Naive thymus-derived CD4-positive, alpha-beta T cell (primary cell): ENCODE data around the gene KRTAP5-6. TPM values are rescaled to one million over a fixed set of nuclear protein-coding genes. Genes with fewer than 3 reads are reported as not detected.

Source experiments
- ATAC-seq: fragments of 150-1000 bp; cut with Tn5 transposase; 2 replicates; pipeline ENCODE4 v1.10.0; 2021; ENCODE audit warnings: mild to moderate bottlenecking, moderate library complexity
- CTCF ChIA-PET: fragments of 350-600 bp; sonication (Branson Sonifier 250); formaldehyde crosslinking; loops from one replicate; lab custom pipeline; 2021; ENCODE audit warnings: antibody characterized with exemption; lab: Charles Lee
- POLR2A ChIA-PET: fragments of 350-600 bp; sonication (Branson Sonifier 250); formaldehyde crosslinking; loops from one replicate; lab custom pipeline; 2021; ENCODE audit warnings: antibody characterized with exemption, inconsistent platforms; lab: Charles Lee
- DNase-seq, 9 donors: peaks; one replicate each; pipeline versions ENCODE4 v3.0.0 to v3.0.0-alpha.2; 2020 to 2022; ENCODE audit warnings: mixed read lengths in 1 of 9
- H3K27ac ChIP-seq: one replicate; pipeline ENCODE4 v1.7.0; 2013; ENCODE audit warnings: mild to moderate bottlenecking, low read depth, low read length, moderate library complexity
- H3K27me3 ChIP-seq, 2 donors: one replicate each; pipeline ENCODE4 v1.7.0; 2013; ENCODE audit warnings: low read length in 2 of 2, mild to moderate bottlenecking in 2 of 2, moderate library complexity in 2 of 2; ENCODE audit not compliant: control insufficient read depth in 2 of 2, insufficient read depth in 2 of 2
- H3K36me3 ChIP-seq, 3 experiments: 1 replicate in 2 of 3; 2 replicates in 1 of 3; pipeline ENCODE4 v1.7.0; 2013; ENCODE audit warnings: low read length in 3 of 3, mild to moderate bottlenecking in 3 of 3, moderate library complexity in 1 of 3; ENCODE audit not compliant: insufficient read depth in 3 of 3, control insufficient read depth in 2 of 3
- H3K4me1 ChIP-seq, 2 donors: one replicate each; pipeline ENCODE4 v1.7.0; 2013; ENCODE audit warnings: low read length in 2 of 2, mild to moderate bottlenecking in 2 of 2, moderate library complexity in 1 of 2; ENCODE audit not compliant: control insufficient read depth in 2 of 2, insufficient read depth in 2 of 2
- H3K4me3 ChIP-seq: 2 replicates; pipeline ENCODE4 v1.7.0; 2013; ENCODE audit warnings: mild to moderate bottlenecking, low read length
- H3K9me3 ChIP-seq, 3 experiments: 1 replicate in 2 of 3; 2 replicates in 1 of 3; pipeline ENCODE4 v1.7.0; 2013; ENCODE audit warnings: low read length in 3 of 3; ENCODE audit not compliant: control insufficient read depth in 2 of 3
- H3K27ac Mint-ChIP-seq, 9 donors: one replicate each; pipeline ENCODE4 v1.8.0; 2020 to 2022; ENCODE audit warnings: mixed read lengths in 9 of 9, mild to moderate bottlenecking in 8 of 9, moderate library complexity in 5 of 9, inconsistent platforms in 2 of 9
- H3K27me3 Mint-ChIP-seq, 5 donors: one replicate each; pipeline ENCODE4 v1.8.0; 2021 to 2022; ENCODE audit warnings: mixed read lengths in 5 of 5, mild to moderate bottlenecking in 1 of 5
- H3K36me3 Mint-ChIP-seq, 5 donors: one replicate each; pipeline ENCODE4 v1.8.0; 2020 to 2022; ENCODE audit warnings: mixed read lengths in 5 of 5, mild to moderate bottlenecking in 3 of 5, inconsistent platforms in 1 of 5
- H3K4me1 Mint-ChIP-seq, 7 donors: one replicate each; pipeline ENCODE4 v1.8.0; 2020 to 2022; ENCODE audit warnings: mixed read lengths in 7 of 7, mild to moderate bottlenecking in 3 of 7, inconsistent platforms in 1 of 7
- H3K4me3 Mint-ChIP-seq, 10 donors: one replicate each; pipeline ENCODE4 v1.8.0; 2020 to 2022; ENCODE audit warnings: mild to moderate bottlenecking in 10 of 10, mixed read lengths in 10 of 10, moderate library complexity in 6 of 10, inconsistent platforms in 2 of 10
- H3K9me3 Mint-ChIP-seq, 11 donors: one replicate each; pipeline ENCODE4 v1.8.0; 2020 to 2022; ENCODE audit warnings: mixed read lengths in 11 of 11, mild to moderate bottlenecking in 4 of 11, inconsistent platforms in 1 of 11, moderate library complexity in 1 of 11
- intact Hi-C, 2 donors: fragments of 100-400 bp; cut with micrococcal nuclease; formaldehyde crosslinking; loops; one replicate each; pipeline ENCODE4 v1.15.1; 2023
- polyA plus RNA-seq, 2 donors: library from polyadenylated mRNA; unstranded; fragments of 300-500 nt; fragmentation: Illumina TruSeq; gene quantifications; one replicate each; pipeline ENCODE4 v1.2.3, GENCODE V29; 2021
- total RNA-seq, 6 experiments: library from RNA in 5 of 6; stranded (reverse) in 5 of 6; gene quantifications; 1 replicate in 5 of 6; 2 replicates in 1 of 6; pipeline ENCODE4 v1.2.3 and lab custom pipeline; 2021 to 2026

KRTAP5-6 gene
- total and polyA plus RNA-seq, 7 experiments from 2014 or later: not detected

- Mint-ChIP-seq H3K36me3 (no peaks in the 10 kb centered on the region), H3K27ac (no peak overlapping the region), H3K4me1 (peaks cover 0 to 15% (median 8%) of the 10 kb centered on the region in 7 donors), H3K27me3 (peaks cover 14 to 28% (median 18%) of the 10 kb centered on the region in 5 donors), H3K9me3 (no peaks in the 10 kb centered on the region), H3K4me3 (no peak overlapping the region)
- intact Hi-C loops: loop anchor here (5.0 kb wide), 2 partner anchors 38 to 67 kb away; no protein-coding TSS in a partner anchor
- ChIA-PET CTCF (interaction anchor here (4.2 to 5.8 kb wide), 3 partner anchors 38 to 310 kb away, joined by 46 to 229 read pairs (median 58); partner anchors contain the start of gene SYT8), POLR2A (no interaction called here)
- DNase-seq: no peak
- Histone ChIP-seq H3K36me3 (no peaks in the 10 kb centered on the region), H3K4me1 (peaks cover 6 to 10% of the 10 kb centered on the region in 2 donors), H3K4me3 (no peak overlapping the region), H3K9me3 (no peaks in the 10 kb centered on the region), H3K27me3 (no peaks in the 10 kb centered on the region), H3K27ac (no peak overlapping the region)
- ATAC-seq: no peak
These were observed 6.6 kb upstream of the KRTAP5-6 start for GRCh38 chr11:1690167-1691025.

DNA sequence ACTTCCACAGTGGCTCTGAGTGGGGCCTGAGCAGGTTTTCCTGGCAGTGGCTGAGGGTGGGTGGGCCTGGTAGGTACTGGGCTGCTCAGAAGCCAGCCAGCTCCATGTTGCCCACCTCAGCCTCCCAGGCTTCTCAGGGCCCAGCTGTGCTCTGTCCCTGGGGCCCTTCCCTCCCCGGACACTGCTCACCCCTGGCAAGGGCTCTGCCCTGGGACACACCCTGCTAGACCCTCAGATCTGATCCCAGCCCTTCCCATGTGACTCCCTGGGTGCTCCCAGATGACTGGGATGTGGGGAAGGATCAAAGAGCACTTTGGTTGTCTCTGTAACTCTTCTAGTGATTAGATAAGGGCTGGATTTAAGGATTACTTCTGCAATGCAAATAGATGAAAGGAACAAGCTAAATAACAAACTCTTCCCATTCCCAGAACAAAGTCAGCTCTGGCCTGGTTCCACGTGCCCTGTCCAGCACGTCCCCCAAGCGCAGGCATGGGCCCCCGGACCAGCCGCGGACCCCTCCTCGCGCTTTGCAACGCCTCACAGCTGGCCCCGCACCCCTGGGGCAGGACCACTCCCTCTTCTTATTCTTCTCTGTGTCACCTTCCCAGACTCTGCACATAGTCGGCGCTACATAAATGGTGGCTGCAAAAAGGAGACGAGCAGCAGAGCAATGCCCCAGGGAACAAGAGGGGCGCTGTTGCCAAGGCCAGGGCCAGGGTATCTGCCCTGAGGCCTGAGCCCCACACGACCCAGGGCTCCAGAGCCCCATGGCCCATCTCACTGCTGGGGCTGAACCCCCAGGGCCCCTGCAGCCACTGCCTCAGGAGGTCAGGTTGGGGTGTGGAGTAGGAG lies 5.7 kb upstream of the KRTAP5-6 start:
- peak overlapping the region in 1 of 9 donors; percentile 14 for H3K27ac Mint-ChIP-seq

DNA sequence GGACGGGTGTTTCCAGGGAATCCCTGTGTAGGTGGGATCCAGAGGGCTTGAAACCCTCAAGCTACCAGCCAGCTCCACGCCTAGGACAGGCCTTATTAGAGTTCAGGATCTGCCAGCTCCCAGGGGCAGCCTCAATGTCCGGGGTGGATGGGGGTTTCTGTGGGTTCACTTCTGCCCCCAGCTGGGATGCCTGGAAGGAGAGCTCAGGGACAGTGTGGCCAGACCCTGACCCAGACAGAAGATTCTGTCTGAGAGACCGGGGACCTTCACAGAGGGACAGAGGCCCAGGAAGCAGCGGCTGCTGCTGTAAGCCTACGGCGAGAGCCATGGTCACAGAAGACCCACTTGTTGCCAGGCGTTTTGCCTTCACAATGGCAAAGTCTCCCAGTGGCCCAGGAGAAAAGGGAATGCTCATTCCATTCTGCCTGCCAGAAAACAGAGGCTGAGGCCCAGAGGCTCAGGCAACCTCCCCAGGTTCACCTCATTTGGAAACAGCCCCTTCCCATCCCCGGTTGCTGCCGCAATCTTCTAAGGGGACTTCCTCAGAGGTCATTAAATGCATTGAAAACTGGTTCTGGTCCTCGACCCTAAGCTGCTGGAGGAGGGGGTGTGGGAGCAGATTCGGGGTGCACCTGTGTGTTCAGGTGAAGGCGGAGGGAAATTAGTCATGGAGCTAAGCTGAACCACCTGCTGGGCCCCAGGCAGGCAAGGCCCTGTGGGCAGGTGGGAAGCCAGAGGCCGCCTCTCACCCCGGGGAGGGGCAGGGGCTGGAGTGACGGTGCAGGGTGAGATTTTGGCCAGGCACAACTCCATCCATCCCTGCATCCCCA lies 4.9 kb upstream of the KRTAP5-6 start:
- no peaks in the 10 kb centered on the region for H3K9me3 Mint-ChIP-seq
- H3K4me1 Mint-ChIP-seq: peaks cover 0 to 13% (median 8%) of the 10 kb centered on the region in 7 donors
- Histone ChIP-seq H3K27me3 (no peaks in the 10 kb centered on the region), H3K36me3 (no peaks in the 10 kb centered on the region), H3K4me1 (peaks cover 6 to 10% of the 10 kb centered on the region in 2 donors), H3K9me3 (no peaks in the 10 kb centered on the region), H3K4me3 (no peak overlapping the region), H3K27ac (no peak overlapping the region)
- ATAC-seq (no peak), DNase-seq (no peak)
- no peaks in the 10 kb centered on the region for H3K36me3 Mint-ChIP-seq
- ChIA-PET POLR2A (no interaction called here), CTCF (interaction anchor here (0.6 to 5.8 kb wide), 9 partner anchors 18 to 462 kb away, joined by 3 to 229 read pairs (median 10); partner anchors contain the start of gene SYT8)
- no peak overlapping the region for H3K4me3 Mint-ChIP-seq
- intact Hi-C loops: loop anchor here (2.0 to 5.0 kb wide), 3 partner anchors 40 to 459 kb away; no protein-coding TSS in a partner anchor
- no peak overlapping the region for H3K27ac Mint-ChIP-seq
- H3K27me3 Mint-ChIP-seq: peaks cover 14 to 30% (median 18%) of the 10 kb centered on the region in 5 donors

More for the DNA sequence above, 5.7 kb upstream of the KRTAP5-6 start:
- H3K4me1 ChIP-seq: peaks cover 6 to 10% of the 10 kb centered on the region in 2 donors
- DNase-seq: no peak
- H3K27me3 ChIP-seq: no peaks in the 10 kb centered on the region
- Mint-ChIP-seq H3K27me3 (peaks cover 14 to 30% (median 18%) of the 10 kb centered on the region in 5 donors), H3K4me1 (peaks cover 0 to 15% (median 8%) of the 10 kb centered on the region in 7 donors), H3K9me3 (no peaks in the 10 kb centered on the region), H3K4me3 (no peak overlapping the region), H3K36me3 (no peaks in the 10 kb centered on the region)
- no peaks in the 10 kb centered on the region for H3K9me3 ChIP-seq
- no peak overlapping the region for H3K4me3 ChIP-seq
- intact Hi-C loops: loop anchor here (5.0 kb wide), 2 partner anchors 39 to 66 kb away; no protein-coding TSS in a partner anchor
- no peak for ATAC-seq
- ChIA-PET POLR2A (no interaction called here), CTCF (interaction anchor here (0.6 to 5.8 kb wide), 5 partner anchors 23 to 310 kb away, joined by 3 to 229 read pairs (median 46); partner anchors contain the start of gene SYT8)
- H3K36me3 ChIP-seq: no peaks in the 10 kb centered on the region
- H3K27ac ChIP-seq: no peak overlapping the region

- Mint-ChIP-seq H3K9me3 (no peaks in the 10 kb centered on the region), H3K27me3 (peaks cover 16 to 33% (median 18%) of the 10 kb centered on the region in 5 donors), H3K4me1 (peaks cover 0 to 15% (median 8%) of the 10 kb centered on the region in 7 donors), H3K36me3 (no peaks in the 10 kb centered on the region), H3K27ac (no peak overlapping the region), H3K4me3 (peak overlapping the region in 6 of 10 donors; percentile 74 to 87 (median 82))
- intact Hi-C loops: loop anchor here (1.0 to 5.0 kb wide), 5 partner anchors 41 to 458 kb away; no protein-coding TSS in a partner anchor
- no peaks in the 10 kb centered on the region for H3K9me3 ChIP-seq
- no peaks in the 10 kb centered on the region for H3K27me3 ChIP-seq
- H3K27ac ChIP-seq: no peak overlapping the region
- H3K4me1 ChIP-seq: peaks cover 6 to 10% of the 10 kb centered on the region in 2 donors
- ChIA-PET CTCF (interaction anchor here (1.0 to 5.8 kb wide), 21 partner anchors 10 to 461 kb away, joined by 3 to 229 read pairs (median 5); partner anchors contain the start of genes LSP1 and SYT8), POLR2A (interaction anchor here (2.0 kb wide), 1 partner anchor 141 kb away, joined by 20 read pairs; the partner anchor contains the start of gene SYT8)
- H3K36me3 ChIP-seq: no peaks in the 10 kb centered on the region
- DNase-seq (no peak), ATAC-seq (no peak)
- H3K4me3 ChIP-seq: no peak overlapping the region
These were observed 4.2 kb upstream of the KRTAP5-6 start for GRCh38 chr11:1692708-1693326.

DNA sequence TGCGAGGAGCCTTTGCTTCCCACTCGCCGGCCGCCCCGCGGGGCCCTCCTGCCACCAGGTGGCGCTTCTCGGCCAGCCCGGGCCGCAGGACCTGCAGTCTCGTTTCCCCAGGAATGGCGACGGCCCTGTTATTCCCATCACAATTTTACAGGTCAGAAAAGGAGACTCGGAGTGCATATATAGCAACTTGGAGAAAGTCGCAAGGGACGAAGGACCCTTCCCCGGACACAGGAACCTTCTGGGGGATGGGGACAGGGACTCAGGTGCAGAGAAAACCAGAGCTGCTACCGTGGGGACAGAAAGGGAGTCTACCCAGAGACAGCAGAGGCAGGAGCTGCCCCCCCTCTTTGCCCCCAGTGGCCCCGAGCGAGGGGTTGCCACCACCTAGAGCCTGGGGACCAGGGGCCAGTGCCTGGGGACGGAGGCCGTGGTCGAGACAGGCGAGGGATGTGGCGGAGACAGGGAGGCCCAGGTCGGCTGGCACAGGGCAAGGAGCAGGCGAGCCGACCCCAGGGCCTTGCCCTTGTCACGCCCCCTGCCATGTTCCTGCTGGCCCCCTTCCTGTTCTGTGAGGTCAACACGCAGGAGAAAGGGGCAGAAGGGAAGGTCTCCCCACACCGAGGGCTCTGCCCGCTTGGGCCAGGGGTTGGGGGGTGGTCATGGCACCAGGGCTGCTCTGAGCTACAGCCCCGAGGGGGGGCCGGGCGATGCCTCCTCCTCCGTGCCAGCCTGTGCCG lies 3.5 kb upstream of the KRTAP5-6 start:
- Mint-ChIP-seq H3K4me1 (peaks cover 0 to 13% (median 8%) of the 10 kb centered on the region in 7 donors), H3K36me3 (no peaks in the 10 kb centered on the region), H3K27ac (peak overlapping the region in 2 of 9 donors; percentile 58 to 60), H3K4me3 (peak overlapping the region in 9 of 10 donors; percentile 66 to 87 (median 82)), H3K27me3 (peaks cover 16 to 31% (median 18%) of the 10 kb centered on the region in 5 donors), H3K9me3 (peaks cover 0 to 2% (median 0%) of the 10 kb centered on the region in 11 donors)
- POLR2A ChIA-PET: interaction anchor here (0.7 to 2.0 kb wide), 2 partner anchors 140 to 147 kb away, joined by 3 to 20 read pairs; partner anchors contain the start of gene SYT8
- Histone ChIP-seq H3K36me3 (no peaks in the 10 kb centered on the region), H3K4me1 (peaks cover 6 to 10% of the 10 kb centered on the region in 2 donors), H3K9me3 (no peaks in the 10 kb centered on the region), H3K27ac (no peak overlapping the region), H3K27me3 (no peaks in the 10 kb centered on the region), H3K4me3 (peak overlapping the region; percentile 54)
- ATAC-seq (peak; percentile 59), DNase-seq (peak; percentile 40 to 85 (median 70))
- intact Hi-C loops: loop anchor here (1.0 to 5.0 kb wide), 6 partner anchors 41 to 458 kb away; no protein-coding TSS in a partner anchor
- CTCF ChIA-PET: interaction anchor here (0.5 to 5.8 kb wide), 49 partner anchors 11 to 1243 kb away, joined by 3 to 229 read pairs (median 4); partner anchors contain the start of genes H19, LSP1, MRPL23 and SYT8
